NT2/D1 (cell line): ENCODE measurements around the gene KAZN.

ENCODE experiments used
- SUZ12 ChIP-seq: IDR thresholded peaks from 2 replicates; pipeline ENCODE4 v1.6.1; 2011; ENCODE audit not compliant: insufficient read length, insufficient read depth; ENCODE audit errors: extremely low read depth
- YY1 ChIP-seq: IDR thresholded peaks from 2 replicates; pipeline ENCODE4 v1.6.1; 2011; ENCODE audit not compliant: insufficient read length, insufficient read depth

DNA sequence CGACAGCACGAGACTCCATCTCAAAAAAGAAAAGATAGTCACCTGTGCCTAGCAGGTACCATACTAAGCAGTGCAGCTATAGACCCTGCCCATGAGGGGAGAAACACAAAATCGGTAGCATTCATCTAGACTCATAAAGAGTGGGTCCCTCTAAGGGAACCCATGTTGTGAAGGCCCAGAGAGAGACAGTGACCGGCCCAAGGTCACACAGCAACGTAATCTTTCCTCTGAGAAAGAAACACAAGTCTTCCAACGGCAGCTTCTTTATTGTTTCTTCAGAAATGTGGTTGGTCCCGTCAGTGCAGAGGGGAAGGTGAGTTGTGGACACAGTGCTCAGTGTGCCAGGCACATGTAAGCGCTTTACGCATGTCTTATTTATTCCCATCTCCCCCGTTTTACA lies 356.4 kb downstream of the KAZN start:
- TF ChIP-seq YY1 (no peak), SUZ12 (no peak)
